Left ventricle myocardium inferior (tissue), 1 donor: ENCODE data around the gene ZNF831. TPM values are rescaled to one million over a fixed set of nuclear protein-coding genes. Genes with fewer than 3 reads are reported as not detected.

Source experiments
- DNase-seq: peaks from one replicate; pipeline ENCODE4 v3.0.0-alpha.2; 2020
- H3K27ac ChIP-seq: fragments of 200-600 bp; replicated peaks from 2 replicates; pipeline ENCODE4 v1.8.0; 2021
- H3K27me3 ChIP-seq: fragments of 200-600 bp; 2 replicates; pipeline ENCODE4 v1.8.0; 2021; ENCODE audit warnings: low read depth
- H3K36me3 ChIP-seq: fragments of 200-600 bp; 2 replicates; pipeline ENCODE4 v1.8.0; 2021
- H3K4me1 ChIP-seq: fragments of 200-600 bp; 2 replicates; pipeline ENCODE4 v1.8.0; 2021
- H3K4me3 ChIP-seq: fragments of 200-600 bp; 2 replicates; pipeline ENCODE4 v1.8.0; 2021; ENCODE audit warnings: mild to moderate bottlenecking, moderate library complexity
- H3K9me3 ChIP-seq: fragments of 200-600 bp; replicated peaks from 2 replicates; pipeline ENCODE4 v1.8.0; 2021
- CTCF ChIP-seq: fragments of 200-600 bp; IDR thresholded peaks from 2 replicates; pipeline ENCODE4 v1.8.0; 2021; ENCODE audit warnings: antibody characterized with exemption, mild to moderate bottlenecking, borderline replicate concordance
- intact Hi-C: fragments of 100-400 bp; cut with micrococcal nuclease; formaldehyde crosslinking; loops from one replicate; pipeline ENCODE4 v1.11.0; 2022
- long read RNA-seq: library from polyadenylated mRNA; unstranded; transcript quantifications from one replicate; pipeline ENCODE4 v2.0.0, GENCODE V29; 2021
- total RNA-seq: library from RNA; stranded (reverse); fragmentation: NEBNext Ultra II Directional; extraction: Animal tissue kit (Norgen Biotek cat#: 25700); gene quantifications from one replicate; pipeline ENCODE4 v1.2.1, GENCODE V29; 2021
- donor health status: DM: no; HTN: yes; CAD: no; lungs with severe emphysema.

The ZNF831 gene
- total RNA-seq = 0.05 TPM
- long read RNA-seq = 0 reads

- Histone ChIP-seq H3K4me3 (no peak within 1 kb of the TSS), H3K27ac (no peak within 1 kb of the TSS), H3K4me1 (no peaks in the 10 kb centered on the region), H3K9me3 (no peaks in the 10 kb centered on the region), H3K27me3 (peaks cover 38% of the 10 kb centered on the region), H3K36me3 (no peaks in the 10 kb centered on the region)
- intact Hi-C loops = no loop called here
- no peak for TF ChIP-seq CTCF
- no peak for DNase-seq
Measured at GRCh38 chr20:59163631-59164530, at the start of gene ZNF831. ZNF831 (plus strand) TSS chr20:59163821; CDS start chr20:59191020, 27,199 bp downstream.

- no peak for TF ChIP-seq CTCF
- H3K27me3 ChIP-seq = peaks cover 14% of the 10 kb centered on the region
- intact Hi-C loops = no loop called here
- H3K4me1 ChIP-seq = no peaks in the 10 kb centered on the region
- no peak for DNase-seq
- no peaks in the 10 kb centered on the region for H3K36me3 ChIP-seq
- peaks cover 15% of the 10 kb centered on the region for H3K9me3 ChIP-seq
- no peak overlapping the region for H3K27ac ChIP-seq
- H3K4me3 ChIP-seq = no peak overlapping the region
Measured at GRCh38 chr20:59117526-59117925, 46.1 kb upstream of the ZNF831 start.

GRCh38 chr20:59118855-59119254 lies 44.8 kb upstream of the ZNF831 start:
- intact Hi-C loops = no loop called here
- Histone ChIP-seq H3K36me3 (no peaks in the 10 kb centered on the region), H3K9me3 (peaks cover 8% of the 10 kb centered on the region), H3K4me3 (no peak overlapping the region), H3K27me3 (peaks cover 25% of the 10 kb centered on the region), H3K27ac (no peak overlapping the region), H3K4me1 (no peaks in the 10 kb centered on the region)
- no peak for TF ChIP-seq CTCF
- DNase-seq = no peak

- intact Hi-C loops = no loop called here
Measured at GRCh38 chr20:59120491-59120890, 43.1 kb upstream of the ZNF831 start.

GRCh38 chr20:59120919-59121318 lies 42.7 kb upstream of the ZNF831 start:
- no peak for TF ChIP-seq CTCF
- Histone ChIP-seq H3K27ac (no peak overlapping the region), H3K9me3 (peaks cover 8% of the 10 kb centered on the region), H3K4me1 (no peaks in the 10 kb centered on the region), H3K4me3 (no peak overlapping the region), H3K36me3 (no peaks in the 10 kb centered on the region), H3K27me3 (peaks cover 25% of the 10 kb centered on the region)
- DNase-seq = no peak
- intact Hi-C loops = no loop called here

More at GRCh38 chr20:59120491-59120890, 43.1 kb upstream of the ZNF831 start:
- no peak for DNase-seq
- no peak overlapping the region for H3K4me3 ChIP-seq
- no peaks in the 10 kb centered on the region for H3K36me3 ChIP-seq
- H3K9me3 ChIP-seq = peaks cover 8% of the 10 kb centered on the region
- H3K4me1 ChIP-seq = no peaks in the 10 kb centered on the region
- no peak overlapping the region for H3K27ac ChIP-seq
- peaks cover 25% of the 10 kb centered on the region for H3K27me3 ChIP-seq
- no peak for TF ChIP-seq CTCF
